KOPT-K1 (cell line): ENCODE results near the gene MCF2L.
"Not testable (repeated sequence)": the region's sequence is repeated elsewhere in the genome, so short reads cannot be mapped to it uniquely, and the experiment has no call there.

Experiments
- H3K27ac ChIP-seq: fragments of 200-600 bp; sonication (generic); 2 replicates; pipeline ENCODE4 v1.5.1; 2016; ENCODE audit warnings: antibody characterized with exemption, mild to moderate bottlenecking, low read depth, low read length; ENCODE audit not compliant: poor library complexity, severe bottlenecking
- H3K36me3 ChIP-seq: fragments of 200-600 bp; sonication (generic); 2 replicates; pipeline ENCODE4 v1.5.1; 2017; ENCODE audit warnings: antibody characterized with exemption, mild to moderate bottlenecking, low read length, moderate library complexity; ENCODE audit not compliant: insufficient read depth
- H3K9me3 ChIP-seq: fragments of 200-600 bp; sonication (generic); 2 replicates; pipeline ENCODE4 v1.5.1; 2017; ENCODE audit warnings: antibody characterized with exemption, low read length, mild to moderate bottlenecking; ENCODE audit not compliant: insufficient read depth, poor library complexity, severe bottlenecking

The MCF2L gene

DNA sequence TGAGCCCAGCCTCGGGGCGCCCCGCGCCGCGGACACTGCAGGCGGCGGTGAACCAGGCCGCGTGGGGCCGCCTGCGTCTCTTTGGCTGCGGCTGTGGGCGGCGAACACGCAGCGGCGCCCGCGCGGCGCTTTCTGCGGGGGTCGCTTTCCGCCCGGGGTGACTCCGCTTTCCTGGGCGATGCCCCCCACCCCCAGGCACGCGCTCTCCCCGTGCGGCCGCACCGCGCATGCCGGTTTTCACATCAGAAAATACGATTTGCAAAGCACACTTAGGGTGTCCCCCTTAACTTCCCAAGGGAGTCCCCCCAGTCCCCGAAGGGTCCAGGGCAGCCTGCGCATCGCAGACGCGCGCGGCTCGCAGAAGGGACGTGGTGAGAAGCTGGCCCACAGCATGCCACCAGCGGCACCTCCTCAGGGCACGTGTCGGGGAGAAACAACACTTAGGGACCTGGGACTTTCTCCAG, 141.9 kb downstream of the MCF2L start:
- Histone ChIP-seq H3K27ac (no peak overlapping the region), H3K36me3 (no peaks in the 10 kb centered on the region), H3K9me3 (peaks cover 12% of the 10 kb centered on the region)

DNA sequence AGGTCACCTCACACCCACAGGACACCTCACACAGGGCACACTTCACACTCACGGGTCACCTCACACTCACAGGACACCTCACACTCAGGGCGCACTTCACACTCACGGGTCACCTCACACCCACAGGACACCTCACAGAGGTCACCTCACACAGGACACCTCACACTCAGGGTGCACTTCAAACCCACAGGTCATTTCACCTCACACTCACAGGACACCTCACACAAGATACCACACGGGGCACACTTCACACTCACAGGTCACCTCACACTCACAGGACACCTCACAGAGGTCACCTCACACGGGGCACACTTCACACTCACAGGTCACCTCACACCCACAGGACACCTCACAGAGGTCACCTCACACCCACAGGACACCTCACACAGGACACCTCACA, 142.8 kb downstream of the MCF2L start:
- not testable (repeated sequence) for H3K27ac ChIP-seq, H3K36me3 ChIP-seq
- peaks cover 12% of the 10 kb centered on the region for H3K9me3 ChIP-seq

DNA sequence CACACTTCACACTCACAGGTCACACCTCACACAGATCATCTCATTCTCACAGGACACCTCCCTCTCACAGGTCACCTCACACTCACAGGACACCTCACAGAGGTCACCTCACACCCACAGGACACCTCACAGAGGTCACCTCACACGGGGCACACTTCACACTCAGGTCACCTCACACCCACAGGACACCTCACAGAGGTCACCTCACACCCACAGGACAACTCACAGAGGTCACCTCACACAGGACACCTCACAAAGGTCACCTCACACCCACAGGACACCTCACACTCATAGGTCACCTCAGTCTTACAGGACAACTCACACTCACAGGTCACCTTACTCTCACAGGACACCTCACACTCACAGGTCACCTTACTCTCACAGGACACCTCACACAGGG, 143.5 kb downstream of the MCF2L start:
- peaks cover 12% of the 10 kb centered on the region for H3K9me3 ChIP-seq
- H3K27ac ChIP-seq, result not testable (repeated sequence)

DNA sequence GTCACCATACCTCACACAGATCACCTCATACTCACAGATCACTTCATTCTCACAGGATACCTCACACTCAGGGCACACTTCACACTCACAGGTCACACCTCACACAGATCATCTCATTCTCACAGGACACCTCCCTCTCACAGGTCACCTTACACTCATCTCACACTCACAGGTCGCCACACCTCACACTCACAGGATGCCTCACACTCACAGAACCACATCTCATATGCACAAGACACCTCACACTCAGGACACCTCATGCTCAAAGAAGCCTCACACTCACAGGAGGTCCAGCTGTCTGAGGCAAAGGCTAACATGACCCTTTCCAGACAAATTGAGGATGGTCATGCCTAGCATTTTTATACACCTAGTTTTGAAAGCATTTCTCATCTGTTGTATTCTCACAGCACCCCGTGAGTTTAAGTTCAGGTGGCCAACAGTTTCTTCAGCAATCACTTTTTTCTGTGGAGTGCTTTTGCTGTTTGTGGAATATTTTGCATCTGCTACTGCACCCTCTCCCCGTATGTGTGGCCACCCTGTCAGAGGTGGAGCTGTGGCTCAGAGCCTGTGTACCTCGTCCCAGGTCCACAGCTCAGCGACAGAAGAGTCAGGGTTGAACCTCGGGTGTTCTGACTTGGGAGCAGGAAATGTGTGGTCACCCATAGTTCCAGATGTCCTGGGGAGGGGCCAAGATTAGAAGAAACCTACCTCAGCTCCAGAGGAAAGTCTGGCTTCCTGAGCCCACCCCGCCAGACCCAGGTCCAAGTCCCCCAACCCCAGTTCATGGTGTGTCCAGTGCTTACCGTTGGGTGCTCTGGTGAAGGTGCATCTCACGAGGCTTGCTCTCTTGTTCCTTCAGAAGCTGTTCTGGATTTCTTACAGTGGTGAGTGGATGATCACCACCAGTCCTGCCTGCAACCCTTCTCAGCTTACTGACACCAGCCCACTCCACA, 144.2 kb downstream of the MCF2L start:
- Histone ChIP-seq H3K27ac (no peak overlapping the region), H3K9me3 (peaks cover 12% of the 10 kb centered on the region), H3K36me3 (no peaks in the 10 kb centered on the region)

More for the DNA sequence above, 143.5 kb downstream of the MCF2L start:
- not testable (repeated sequence) for H3K36me3 ChIP-seq

DNA sequence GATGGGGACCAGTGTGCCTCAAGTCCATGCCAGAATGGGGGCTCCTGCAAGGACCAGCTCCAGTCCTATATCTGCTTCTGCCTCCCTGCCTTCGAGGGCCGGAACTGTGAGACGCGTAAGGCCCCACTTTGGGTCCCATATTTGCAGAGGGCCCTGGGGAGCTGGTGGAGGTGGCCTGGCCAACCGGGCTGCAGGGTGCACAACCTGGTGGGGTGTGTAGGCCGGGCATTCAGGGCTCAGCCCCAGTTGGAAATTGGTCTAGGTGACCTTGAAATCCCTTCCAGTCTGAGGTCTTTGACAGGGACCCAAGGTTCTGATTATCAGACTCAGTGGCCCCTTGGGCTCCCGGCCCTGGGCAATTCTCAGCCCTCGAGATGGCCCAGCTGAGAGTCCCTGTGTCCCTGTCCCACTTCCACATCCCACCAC, 144.8 kb downstream of the MCF2L start:
- no peaks in the 10 kb centered on the region for H3K36me3 ChIP-seq

DNA sequence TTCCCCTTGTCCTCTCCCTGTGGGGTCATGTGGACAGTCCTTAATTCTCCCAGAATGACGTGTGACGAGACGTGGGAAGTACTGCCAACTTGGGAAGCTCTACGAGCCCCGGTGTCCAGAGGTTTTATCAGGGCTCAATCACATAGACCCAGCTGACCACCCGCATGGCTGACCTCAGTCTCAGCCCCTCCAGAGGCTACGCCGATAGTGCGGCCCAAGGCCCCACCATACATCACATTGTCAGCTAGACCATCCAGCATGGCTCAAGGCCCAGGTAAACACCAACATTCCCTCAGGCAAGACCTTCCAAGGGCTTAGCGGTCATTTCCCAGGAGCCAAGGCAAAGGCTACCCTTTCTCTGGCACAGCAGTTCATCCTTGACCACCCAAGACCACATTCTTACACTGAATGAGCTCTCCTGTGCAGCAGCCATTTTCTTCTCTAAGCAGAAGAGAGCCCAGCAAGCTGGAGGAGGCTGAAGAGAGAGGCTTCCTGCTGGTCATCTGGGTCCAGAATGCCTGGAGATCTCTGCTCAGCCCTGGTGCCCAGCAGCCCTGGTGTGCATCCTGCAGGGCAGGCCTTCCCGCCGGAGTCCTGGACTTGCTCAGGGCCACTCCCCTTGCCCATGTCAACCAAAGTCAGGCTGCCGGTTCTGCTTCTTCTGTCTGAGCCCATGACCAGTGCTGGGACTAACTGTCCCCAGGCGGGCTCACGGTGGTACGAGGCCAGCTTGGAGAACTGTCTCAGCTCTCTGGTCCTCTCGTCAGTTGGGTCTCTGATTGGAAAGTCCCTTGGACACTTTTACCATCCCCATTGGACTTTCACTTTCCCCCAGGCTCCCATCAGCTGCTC, 145.7 kb downstream of the MCF2L start:
- Histone ChIP-seq H3K27ac (no peak overlapping the region), H3K9me3 (peaks cover 2% of the 10 kb centered on the region), H3K36me3 (no peaks in the 10 kb centered on the region)

More for the DNA sequence above, 144.8 kb downstream of the MCF2L start:
- H3K9me3 ChIP-seq, result peaks cover 11% of the 10 kb centered on the region
- H3K27ac ChIP-seq, result no peak overlapping the region

DNA sequence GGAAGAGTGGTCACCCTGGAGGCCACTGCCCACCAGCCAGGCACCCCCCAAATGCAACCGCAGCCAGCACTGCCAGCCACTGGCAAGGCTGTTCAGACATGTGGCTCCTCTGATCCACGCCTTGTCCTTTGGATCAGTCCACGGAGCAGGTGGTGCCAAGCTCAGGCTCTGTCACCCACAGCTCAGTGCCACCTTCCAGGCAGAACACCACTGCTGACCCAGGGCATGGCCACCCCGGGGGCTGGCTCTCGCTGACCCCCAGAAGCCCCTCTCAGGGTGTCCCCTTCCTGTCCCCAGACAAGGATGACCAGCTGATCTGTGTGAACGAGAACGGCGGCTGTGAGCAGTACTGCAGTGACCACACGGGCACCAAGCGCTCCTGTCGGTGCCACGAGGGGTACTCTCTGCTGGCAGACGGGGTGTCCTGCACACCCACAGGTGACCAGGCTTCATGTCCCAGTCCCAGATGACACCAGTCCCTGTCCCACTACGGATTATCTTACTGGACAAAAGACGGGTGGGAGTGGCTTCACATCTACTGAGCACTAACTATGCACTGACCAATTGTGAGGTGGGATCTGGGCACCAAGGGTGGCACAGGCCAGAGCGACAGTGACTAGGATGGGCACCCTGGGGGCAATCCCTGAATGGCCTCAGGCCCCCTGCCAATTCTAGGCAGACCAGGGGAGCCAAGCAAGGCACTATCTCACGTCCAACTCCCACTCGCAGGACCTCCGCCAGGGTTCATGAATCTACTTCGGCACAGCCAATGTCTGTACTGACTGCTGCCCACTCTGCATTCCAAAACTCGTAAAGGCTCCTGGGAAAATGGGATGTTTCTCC, 146.6 kb downstream of the MCF2L start:
- H3K36me3 ChIP-seq, result no peaks in the 10 kb centered on the region
- H3K27ac ChIP-seq, result no peak overlapping the region
- no peaks in the 10 kb centered on the region for H3K9me3 ChIP-seq

DNA sequence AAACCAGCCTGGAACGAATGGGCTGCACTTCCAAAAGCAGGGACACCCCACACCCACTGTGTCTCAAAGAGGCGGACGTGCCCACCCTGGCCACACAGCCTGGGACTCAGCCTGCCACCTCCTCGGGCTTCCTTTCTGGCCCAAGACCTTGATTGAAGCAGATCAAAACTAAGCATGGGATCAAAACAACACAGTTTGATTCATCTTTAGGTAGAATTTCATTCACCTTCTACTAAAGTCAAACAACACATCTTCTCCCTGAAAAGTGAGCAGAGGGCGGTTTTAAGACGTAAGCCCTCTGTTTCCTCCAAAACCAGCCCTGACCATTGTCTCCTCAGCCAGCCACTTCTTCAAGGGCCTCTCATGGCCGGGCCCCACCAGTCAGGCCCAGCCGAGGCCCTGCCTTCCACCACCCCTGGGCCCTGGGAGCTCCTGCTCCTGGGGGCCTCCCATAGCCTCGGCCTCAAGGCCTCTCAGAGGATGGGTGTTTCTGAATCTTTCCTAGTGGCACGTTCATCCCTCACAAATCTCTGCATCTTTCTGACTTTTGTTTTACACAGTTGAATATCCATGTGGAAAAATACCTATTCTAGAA, 147.3 kb downstream of the MCF2L start:
- no peaks in the 10 kb centered on the region for H3K9me3 ChIP-seq
- H3K27ac ChIP-seq, result no peak overlapping the region
- H3K36me3 ChIP-seq, result no peaks in the 10 kb centered on the region

DNA sequence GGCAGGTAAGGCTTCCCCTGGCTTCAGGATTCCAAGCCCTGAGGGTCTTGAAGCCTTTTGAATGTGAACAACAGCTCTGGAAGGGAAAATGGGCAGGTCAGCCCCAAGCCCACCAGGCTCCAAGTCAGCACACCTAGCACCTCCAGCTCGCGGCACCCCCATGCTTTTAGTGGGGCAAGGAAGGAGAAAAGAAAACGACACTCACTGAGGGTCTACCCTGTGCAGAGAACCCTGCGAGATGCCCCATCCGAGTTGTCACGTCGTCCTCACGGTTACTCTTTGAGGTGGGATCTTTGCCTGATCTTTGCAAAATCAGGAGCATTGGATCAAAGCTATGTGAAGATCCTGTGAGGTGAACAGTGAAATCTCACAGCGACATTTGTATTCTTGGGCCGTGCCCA, 147.9 kb downstream of the MCF2L start:
- Histone ChIP-seq H3K9me3 (no peaks in the 10 kb centered on the region), H3K36me3 (no peaks in the 10 kb centered on the region), H3K27ac (no peak overlapping the region)

DNA sequence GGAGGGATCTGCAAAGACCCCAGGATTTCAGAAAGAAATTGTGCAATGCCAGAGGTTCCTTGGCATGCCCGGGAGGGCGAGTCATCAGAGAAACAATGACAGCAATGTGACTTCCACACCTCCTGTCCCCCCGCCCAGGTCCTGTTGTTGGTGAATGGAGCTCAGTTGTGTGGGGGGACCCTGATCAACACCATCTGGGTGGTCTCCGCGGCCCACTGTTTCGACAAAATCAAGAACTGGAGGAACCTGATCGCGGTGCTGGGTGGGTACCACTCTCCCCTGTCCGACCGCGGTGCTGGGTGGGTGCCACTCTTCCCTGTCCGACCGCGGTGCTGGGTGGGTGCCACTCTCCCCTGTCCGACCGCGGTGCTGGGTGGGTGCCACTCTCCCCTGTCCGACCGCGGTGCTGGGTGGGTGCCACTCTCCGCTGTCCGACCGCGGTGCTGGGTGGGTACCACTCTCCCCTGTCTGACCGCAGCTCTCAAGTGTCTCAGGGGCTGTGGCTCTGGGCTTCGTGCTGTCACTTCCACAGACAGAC, 148.4 kb downstream of the MCF2L start:
- H3K27ac ChIP-seq, result no peak overlapping the region
- H3K9me3 ChIP-seq, result no peaks in the 10 kb centered on the region
- H3K36me3 ChIP-seq, result no peaks in the 10 kb centered on the region

DNA sequence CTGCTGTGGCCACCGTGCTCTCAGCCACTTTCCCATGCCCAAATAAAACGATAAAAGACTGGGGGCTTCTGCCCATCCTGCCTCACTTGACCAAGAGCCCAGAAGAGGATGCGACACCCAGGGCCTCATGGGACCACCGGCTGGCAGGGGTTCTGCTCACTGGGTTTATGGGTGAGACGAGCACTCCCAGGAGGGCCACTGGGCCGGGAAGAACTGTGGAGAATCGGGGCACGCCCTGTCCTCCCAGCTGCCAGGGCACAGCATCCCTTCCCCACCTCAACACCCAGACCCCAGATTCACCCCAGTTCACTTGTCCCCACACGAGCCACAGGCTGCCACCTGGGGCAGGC, 148.9 kb downstream of the MCF2L start:
- H3K9me3 ChIP-seq, result no peaks in the 10 kb centered on the region
- H3K36me3 ChIP-seq, result no peaks in the 10 kb centered on the region

DNA sequence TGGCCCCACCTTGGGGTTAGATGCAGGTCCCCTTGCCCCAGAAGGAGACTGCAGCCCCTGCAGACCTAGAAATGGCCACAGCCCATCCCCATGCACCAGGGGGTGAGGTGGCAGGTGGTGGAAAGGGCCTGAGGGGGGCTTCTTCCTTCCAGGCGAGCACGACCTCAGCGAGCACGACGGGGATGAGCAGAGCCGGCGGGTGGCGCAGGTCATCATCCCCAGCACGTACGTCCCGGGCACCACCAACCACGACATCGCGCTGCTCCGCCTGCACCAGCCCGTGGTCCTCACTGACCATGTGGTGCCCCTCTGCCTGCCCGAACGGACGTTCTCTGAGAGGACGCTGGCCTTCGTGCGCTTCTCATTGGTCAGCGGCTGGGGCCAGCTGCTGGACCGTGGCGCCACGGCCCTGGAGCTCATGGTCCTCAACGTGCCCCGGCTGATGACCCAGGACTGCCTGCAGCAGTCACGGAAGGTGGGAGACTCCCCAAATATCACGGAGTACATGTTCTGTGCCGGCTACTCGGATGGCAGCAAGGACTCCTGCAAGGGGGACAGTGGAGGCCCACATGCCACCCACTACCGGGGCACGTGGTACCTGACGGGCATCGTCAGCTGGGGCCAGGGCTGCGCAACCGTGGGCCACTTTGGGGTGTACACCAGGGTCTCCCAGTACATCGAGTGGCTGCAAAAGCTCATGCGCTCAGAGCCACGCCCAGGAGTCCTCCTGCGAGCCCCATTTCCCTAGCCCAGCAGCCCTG, 149.4 kb downstream of the MCF2L start:
- H3K9me3 ChIP-seq, result no peaks in the 10 kb centered on the region
- H3K27ac ChIP-seq, result no peak overlapping the region
- no peaks in the 10 kb centered on the region for H3K36me3 ChIP-seq

More for the DNA sequence above, 148.9 kb downstream of the MCF2L start:
- H3K27ac ChIP-seq, result no peak overlapping the region

DNA sequence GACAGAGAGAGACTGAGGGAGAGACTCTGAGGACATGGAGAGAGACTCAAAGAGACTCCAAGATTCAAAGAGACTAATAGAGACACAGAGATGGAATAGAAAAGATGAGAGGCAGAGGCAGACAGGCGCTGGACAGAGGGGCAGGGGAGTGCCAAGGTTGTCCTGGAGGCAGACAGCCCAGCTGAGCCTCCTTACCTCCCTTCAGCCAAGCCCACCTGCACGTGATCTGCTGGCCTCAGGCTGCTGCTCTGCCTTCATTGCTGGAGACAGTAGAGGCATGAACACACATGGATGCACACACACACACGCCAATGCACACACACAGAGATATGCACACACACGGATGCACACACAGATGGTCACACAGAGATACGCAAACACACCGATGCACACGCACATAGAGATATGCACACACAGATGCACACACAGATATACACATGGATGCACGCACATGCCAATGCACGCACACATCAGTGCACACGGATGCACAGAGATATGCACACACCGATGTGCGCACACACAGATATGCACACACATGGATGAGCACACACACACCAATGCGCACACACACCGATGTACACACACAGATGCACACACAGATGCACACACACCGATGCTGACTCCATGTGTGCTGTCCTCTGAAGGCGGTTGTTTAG, 150.3 kb downstream of the MCF2L start:
- Histone ChIP-seq H3K27ac (no peak overlapping the region), H3K36me3 (no peaks in the 10 kb centered on the region), H3K9me3 (no peaks in the 10 kb centered on the region)
